H9 (cell line): ENCODE results near the gene SLC2A9. TPM values are rescaled to one million over a fixed set of nuclear protein-coding genes. Genes with fewer than 3 reads are reported as not detected.

Experiments used
- DNase-seq: peaks from one replicate; pipeline ENCODE4 v3.0.0-alpha.2; 2017
- H2AFZ ChIP-seq: one replicate; pipeline ENCODE4 v1.6.1; 2013; ENCODE audit warnings: mild to moderate bottlenecking, low read length, control low read depth, moderate library complexity
- H2AK5ac ChIP-seq: 2 replicates; pipeline ENCODE4 v1.6.1; 2013; ENCODE audit warnings: low read length, control low read depth, mixed read lengths; ENCODE audit not compliant: insufficient read length
- H2BK120ac ChIP-seq: one replicate; pipeline ENCODE4 v1.6.1; 2013; ENCODE audit warnings: low read depth, mild to moderate bottlenecking, low read length, control low read depth, inconsistent platforms; ENCODE audit not compliant: poor library complexity, severe bottlenecking
- H2BK12ac ChIP-seq: 2 replicates; pipeline ENCODE4 v1.6.1; 2013; ENCODE audit warnings: low read length, control low read depth, mixed read lengths, low read depth; ENCODE audit not compliant: insufficient read length
- H2BK15ac ChIP-seq: 2 replicates; pipeline ENCODE4 v1.6.1; 2013; ENCODE audit warnings: low read depth, low read length, control low read depth
- H2BK20ac ChIP-seq: one replicate; pipeline ENCODE4 v1.6.1; 2013; ENCODE audit warnings: low read depth, mild to moderate bottlenecking, low read length, control low read depth, inconsistent platforms; ENCODE audit not compliant: poor library complexity, severe bottlenecking
- H2BK5ac ChIP-seq: 2 replicates; pipeline ENCODE4 v1.6.1; 2013; ENCODE audit warnings: low read length, control low read depth, mixed read lengths; ENCODE audit not compliant: insufficient read length
- H3K14ac ChIP-seq: 2 replicates; pipeline ENCODE4 v1.6.1; 2013; ENCODE audit warnings: low read length, control low read depth; ENCODE audit not compliant: insufficient read depth
- H3K18ac ChIP-seq: 2 replicates; pipeline ENCODE4 v1.6.1; 2013; ENCODE audit warnings: low read depth, mild to moderate bottlenecking, mixed read lengths, low read length, control low read depth; ENCODE audit not compliant: insufficient read length
- H3K23ac ChIP-seq: 2 replicates; pipeline ENCODE4 v1.6.1; 2013; ENCODE audit warnings: low read length, control low read depth, mixed read lengths, low read depth; ENCODE audit not compliant: insufficient read length
- H3K23me2 ChIP-seq: 2 replicates; pipeline ENCODE4 v1.6.1; 2013; ENCODE audit warnings: low read depth, mild to moderate bottlenecking, mixed read lengths, low read length, control low read depth; ENCODE audit not compliant: insufficient read length, poor library complexity, severe bottlenecking
- H3K27ac ChIP-seq: 2 replicates; pipeline ENCODE4 v1.5.1; 2013; ENCODE audit warnings: low read length, control low read depth, mixed read lengths, low read depth; ENCODE audit not compliant: insufficient read length
- H3K27me3 ChIP-seq: 2 replicates; pipeline ENCODE4 v1.6.1; 2013; ENCODE audit warnings: low read length, control low read depth, inconsistent platforms; ENCODE audit not compliant: insufficient read depth
- H3K4ac ChIP-seq: 2 replicates; pipeline ENCODE4 v1.6.1; 2013; ENCODE audit warnings: low read depth, mild to moderate bottlenecking, control low read depth, inconsistent platforms, low read length, moderate library complexity
- H3K4me1 ChIP-seq: 2 replicates; pipeline ENCODE4 v1.6.1; 2013; ENCODE audit warnings: low read length, control low read depth, inconsistent platforms; ENCODE audit not compliant: insufficient read depth
- H3K4me2 ChIP-seq: 2 replicates; pipeline ENCODE4 v1.6.1; 2013; ENCODE audit warnings: low read length, control low read depth, mixed read lengths; ENCODE audit not compliant: insufficient read length, insufficient read depth
- H3K56ac ChIP-seq: 2 replicates; pipeline ENCODE4 v1.6.1; 2013; ENCODE audit warnings: low read depth, mild to moderate bottlenecking, mixed read lengths, low read length, control low read depth; ENCODE audit not compliant: insufficient read length
- H3K79me1 ChIP-seq: 2 replicates; pipeline ENCODE4 v1.6.1; 2013; ENCODE audit warnings: low read depth, mild to moderate bottlenecking, moderate library complexity, low read length, control low read depth, inconsistent platforms; ENCODE audit not compliant: insufficient read depth, poor library complexity, severe bottlenecking
- H3K79me2 ChIP-seq: 2 replicates; pipeline ENCODE4 v1.6.1; 2013; ENCODE audit warnings: low read length, control low read depth, inconsistent platforms; ENCODE audit not compliant: insufficient read depth
- H3K9ac ChIP-seq: 2 replicates; pipeline ENCODE4 v1.6.1; 2013; ENCODE audit warnings: low read length, control low read depth, mixed read lengths; ENCODE audit not compliant: insufficient read length; ENCODE audit errors: extremely low read depth
- H3K9me3 ChIP-seq: one replicate; pipeline ENCODE4 v1.6.1; 2013; ENCODE audit warnings: low read depth, low read length, inconsistent platforms; ENCODE audit not compliant: control insufficient read depth
- H3T11ph ChIP-seq: one replicate; pipeline ENCODE4 v1.6.1; 2013; ENCODE audit warnings: mild to moderate bottlenecking, low read length, control low read depth, inconsistent platforms
- H4K20me1 ChIP-seq: one replicate; pipeline ENCODE4 v1.6.1; 2013; ENCODE audit not compliant: control insufficient read depth, insufficient read length, insufficient read depth
- H4K5ac ChIP-seq: 2 replicates; pipeline ENCODE4 v1.6.1; 2013; ENCODE audit warnings: low read depth, mild to moderate bottlenecking, mixed read lengths, low read length, control low read depth; ENCODE audit not compliant: insufficient read length
- H4K8ac ChIP-seq: replicated peaks from 2 replicates; pipeline ENCODE4 v1.6.1; 2013; ENCODE audit warnings: low read length, control low read depth, mixed read lengths, low read depth; ENCODE audit not compliant: insufficient read length
- H4K91ac ChIP-seq: 2 replicates; pipeline ENCODE4 v1.6.1; 2013; ENCODE audit warnings: low read depth, mild to moderate bottlenecking, moderate library complexity, mixed read lengths, low read length, control low read depth; ENCODE audit not compliant: insufficient read length
- H3K27ac Mint-ChIP-seq, 3 experiments: 2 replicates in 2 of 3; 3 replicates in 1 of 3; pipeline ENCODE4 v1.8.0; 2020 to 2021; ENCODE audit warnings: mixed read lengths in 3 of 3, mild to moderate bottlenecking in 1 of 3, moderate library complexity in 1 of 3
- H3K27me3 Mint-ChIP-seq: 2 replicates; pipeline ENCODE4 v1.8.0; 2021; ENCODE audit warnings: low read depth, mild to moderate bottlenecking, moderate library complexity, mixed read lengths
- H3K36me3 Mint-ChIP-seq, 3 experiments: 2 replicates in 2 of 3; 3 replicates in 1 of 3; pipeline ENCODE4 v1.8.0; 2020 to 2021; ENCODE audit warnings: low read depth in 3 of 3, mixed read lengths in 3 of 3; ENCODE audit not compliant: insufficient read depth in 1 of 3
- H3K4me1 Mint-ChIP-seq, 2 experiments: 2 replicates each; pipeline ENCODE4 v1.8.0; 2020; ENCODE audit warnings: mixed read lengths in 2 of 2
- H3K4me3 Mint-ChIP-seq, 2 experiments: 2 replicates in 1 of 2; 3 replicates in 1 of 2; pipeline ENCODE4 v1.8.0; 2020 to 2021; ENCODE audit warnings: mild to moderate bottlenecking in 2 of 2, mixed read lengths in 2 of 2, moderate library complexity in 1 of 2
- H3K9me3 Mint-ChIP-seq, 2 experiments: 2 replicates in 1 of 2; 3 replicates in 1 of 2; pipeline ENCODE4 v1.8.0; 2020; ENCODE audit warnings: mild to moderate bottlenecking in 2 of 2, mixed read lengths in 2 of 2, moderate library complexity in 1 of 2
- WGBS: extraction: QIAGEN DNeasy Blood & Tissue Kit; methylation state at CpG from one replicate; pipeline ENCODE4 v1.1.7; 2013; ENCODE audit warnings: missing lambda C conversion rate, low lambda C conversion rate, mixed read lengths; ENCODE audit not compliant: insufficient read length; ENCODE audit errors: extremely low coverage; 5-methylcytosine and 5-hydroxymethylcytosine counted together
- total RNA-seq: library from RNA; stranded (reverse); gene quantifications from 2 replicates; pipeline ENCODE4 v1.2.1, GENCODE V29; 2021
- TF ChIP-seq, protein P1 (sequence below): fragments of 200-600 bp; sonication (generic); conservative IDR thresholded peaks from 3 replicates; pipeline ENCODE4 v1.8.0; 2021; ENCODE audit warnings: antibody characterized with exemption, mild to moderate bottlenecking

SLC2A9 gene
- total RNA-seq, 1 experiment from 2014 or later: 0.79 TPM

DNA sequence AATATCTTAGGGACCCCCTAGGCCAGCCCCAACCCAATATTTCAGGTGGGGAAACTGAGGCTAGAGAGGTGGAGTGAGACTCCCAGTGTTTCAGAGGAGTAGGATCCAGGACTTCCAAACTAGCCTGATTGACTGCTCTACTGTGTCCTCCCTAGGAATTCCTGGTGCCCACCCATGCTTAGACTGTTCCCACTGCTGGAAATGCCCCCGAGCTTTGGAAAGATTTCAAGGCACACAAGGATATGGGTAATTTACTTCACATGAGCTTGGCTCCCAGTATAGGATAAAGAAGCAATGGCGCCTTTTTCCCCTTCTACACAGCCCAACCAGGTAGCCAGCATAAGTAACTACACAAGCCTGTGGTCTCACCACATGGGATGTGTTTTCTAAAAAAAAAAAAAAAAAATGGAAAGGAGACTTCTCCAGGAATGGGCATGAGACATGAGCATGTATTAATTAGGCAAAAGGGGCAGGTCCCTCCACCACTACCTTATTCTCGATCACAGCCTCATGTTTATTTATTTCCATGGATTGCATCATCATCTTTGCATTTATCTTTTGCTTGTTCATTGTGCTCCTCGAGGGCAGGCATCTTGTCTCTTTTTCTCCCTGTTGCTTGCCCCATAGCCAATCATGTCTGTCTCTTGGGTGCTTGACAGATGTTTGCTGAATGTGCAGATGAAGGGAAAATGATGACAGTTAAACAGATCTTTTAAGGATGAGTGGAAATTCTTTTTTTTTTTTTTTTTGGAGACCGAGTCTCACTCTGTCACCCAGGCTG lies 173.1 kb downstream of the SLC2A9 start:
- DNase-seq: no peak
- Histone ChIP-seq H4K91ac (no peak overlapping the region), H3K23me2 (no peaks in the 10 kb centered on the region), H3K27ac (no peak overlapping the region), H3K18ac (no peak overlapping the region), H2AK5ac (no peak overlapping the region), H2BK12ac (no peak overlapping the region), H3K27me3 (no peaks in the 10 kb centered on the region), H3K14ac (no peak overlapping the region), H3K4me2 (no peak overlapping the region), H3K4ac (no peak overlapping the region), H3K79me2 (no peaks in the 10 kb centered on the region), H2BK5ac (no peak overlapping the region), H2BK120ac (peak overlapping the region; percentile 44), H3K9ac (no peak overlapping the region), H2AFZ (no peak overlapping the region), H3K4me1 (no peaks in the 10 kb centered on the region), H4K8ac (no peak overlapping the region), H4K20me1 (no peaks in the 10 kb centered on the region), H3K23ac (no peak overlapping the region), H3K79me1 (no peaks in the 10 kb centered on the region), H2BK20ac (no peak overlapping the region), H2BK15ac (no peak overlapping the region), H3K9me3 (no peaks in the 10 kb centered on the region), H3T11ph (no peak overlapping the region), H4K5ac (no peak overlapping the region), H3K56ac (no peak overlapping the region)
- H3K9me3 Mint-ChIP-seq: no peaks in the 10 kb centered on the region; a peak in 1 of 5 replicates
- no peak overlapping the region for H3K4me3 Mint-ChIP-seq
- H3K4me1 Mint-ChIP-seq: no peaks in the 10 kb centered on the region; a peak in 1 of 4 replicates
- H3K27me3 Mint-ChIP-seq: peaks cover 2% of the 10 kb centered on the region; the same call in 1 of the 2 replicates
- H3K27ac Mint-ChIP-seq: no peak overlapping the region
- TF ChIP-seq, protein P1, sequence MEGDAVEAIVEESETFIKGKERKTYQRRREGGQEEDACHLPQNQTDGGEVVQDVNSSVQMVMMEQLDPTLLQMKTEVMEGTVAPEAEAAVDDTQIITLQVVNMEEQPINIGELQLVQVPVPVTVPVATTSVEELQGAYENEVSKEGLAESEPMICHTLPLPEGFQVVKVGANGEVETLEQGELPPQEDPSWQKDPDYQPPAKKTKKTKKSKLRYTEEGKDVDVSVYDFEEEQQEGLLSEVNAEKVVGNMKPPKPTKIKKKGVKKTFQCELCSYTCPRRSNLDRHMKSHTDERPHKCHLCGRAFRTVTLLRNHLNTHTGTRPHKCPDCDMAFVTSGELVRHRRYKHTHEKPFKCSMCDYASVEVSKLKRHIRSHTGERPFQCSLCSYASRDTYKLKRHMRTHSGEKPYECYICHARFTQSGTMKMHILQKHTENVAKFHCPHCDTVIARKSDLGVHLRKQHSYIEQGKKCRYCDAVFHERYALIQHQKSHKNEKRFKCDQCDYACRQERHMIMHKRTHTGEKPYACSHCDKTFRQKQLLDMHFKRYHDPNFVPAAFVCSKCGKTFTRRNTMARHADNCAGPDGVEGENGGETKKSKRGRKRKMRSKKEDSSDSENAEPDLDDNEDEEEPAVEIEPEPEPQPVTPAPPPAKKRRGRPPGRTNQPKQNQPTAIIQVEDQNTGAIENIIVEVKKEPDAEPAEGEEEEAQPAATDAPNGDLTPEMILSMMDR: no peak
- WGBS: no CpG with 5 or more reads among the region's 5 CpGs
- H3K36me3 Mint-ChIP-seq: no peaks in the 10 kb centered on the region
